ENCODE measurements around the gene RNF151. TPM values are rescaled to one million over a fixed set of nuclear protein-coding genes. Genes with fewer than 3 reads are reported as not detected.
A peak's percentile ranks its signal among the peaks of the same experiment; 100 is the strongest.

Gene RNF151
- total RNA-seq, 2 experiments from 2014 or later: not detected

GRCh38 chr16:1987198-1987597, 20.5 kb downstream of the RNF151 start:
- peaks cover 25% of the 10 kb centered on the region for H3K27me3 Mint-ChIP-seq
- H3K4me3 Mint-ChIP-seq: no peak overlapping the region
- peaks cover 13% of the 10 kb centered on the region for H3K36me3 Mint-ChIP-seq (ENCODE audit: low read depth)
- H3K27ac Mint-ChIP-seq: no peak overlapping the region
- H3K9me3 Mint-ChIP-seq: no peaks in the 10 kb centered on the region
- ChIA-PET POLR2A (interaction anchor here (1.9 to 12.7 kb wide), 3 partner anchors 15 to 23 kb away, joined by 5 to 149 read pairs (median 47); partner anchors contain the start of genes NDUFB10, RNF151, RPS2 and TBL3), CTCF (no interaction called here)
- peaks cover 44% of the 10 kb centered on the region for H3K4me1 Mint-ChIP-seq
- DNase-seq: no peak

GRCh38 chr16:1989209-1990100, 22.8 kb downstream of the RNF151 start, which contains the start of gene SYNGR3:
SYNGR3 (plus strand) TSS chr16:1989970; CDS start chr16:1990103, 133 bp downstream.
- no peaks in the 10 kb centered on the region for H3K9me3 Mint-ChIP-seq
- no peak for DNase-seq
- peaks cover 46% of the 10 kb centered on the region for H3K4me1 Mint-ChIP-seq
- H3K36me3 Mint-ChIP-seq (ENCODE audit: low read depth): peaks cover 13% of the 10 kb centered on the region
- H3K27ac Mint-ChIP-seq: no peak within 1 kb of the TSS
- H3K27me3 Mint-ChIP-seq: peaks cover 14% of the 10 kb centered on the region
- CTCF ChIA-PET: no interaction called here
- peak within 1 kb of the TSS; percentile 73 for H3K4me3 Mint-ChIP-seq
- POLR2A ChIA-PET: interaction anchor here (1.1 to 5.2 kb wide), 5 partner anchors 9 to 26 kb away, joined by 3 to 56 read pairs (median 15); partner anchors contain the start of genes RPS2, TBL3 and ZNF598

GRCh38 chr16:1990101-1990350, 23.4 kb downstream of the RNF151 start:
- H3K9me3 Mint-ChIP-seq: no peaks in the 10 kb centered on the region
- peaks cover 13% of the 10 kb centered on the region for H3K36me3 Mint-ChIP-seq (ENCODE audit: low read depth)
- H3K4me3 Mint-ChIP-seq: no peak overlapping the region
- POLR2A ChIA-PET: interaction anchor here (1.0 to 5.6 kb wide), 7 partner anchors 10 to 165 kb away, joined by 3 to 56 read pairs (median 16); partner anchors contain the start of genes RPS2, TBL3, TRAF7 and ZNF598
- DNase-seq: no peak
- peaks cover 41% of the 10 kb centered on the region for H3K4me1 Mint-ChIP-seq
- H3K27me3 Mint-ChIP-seq: peaks cover 14% of the 10 kb centered on the region
- CTCF ChIA-PET: interaction anchor here (0.6 kb wide), 1 partner anchor 25 kb away, joined by 4 read pairs; no protein-coding TSS in a partner anchor
- H3K27ac Mint-ChIP-seq: no peak overlapping the region

- POLR2A ChIA-PET: interaction anchor here (1.0 to 5.6 kb wide), 8 partner anchors 9 to 224 kb away, joined by 3 to 56 read pairs (median 16); partner anchors contain the start of genes PGP, RPS2, TBL3 and TRAF7
- CTCF ChIA-PET: interaction anchor here (0.6 to 3.8 kb wide), 2 partner anchors 14 to 24 kb away, joined by 4 to 36 read pairs; no protein-coding TSS in a partner anchor
- peaks cover 37% of the 10 kb centered on the region for H3K4me1 Mint-ChIP-seq
- H3K27ac Mint-ChIP-seq: peak overlapping the region; percentile 71
- H3K36me3 Mint-ChIP-seq (ENCODE audit: low read depth): peaks cover 16% of the 10 kb centered on the region
- peak; percentile 61 for DNase-seq
- H3K9me3 Mint-ChIP-seq: no peaks in the 10 kb centered on the region
- H3K4me3 Mint-ChIP-seq: peak overlapping the region; percentile 73
- H3K27me3 Mint-ChIP-seq: peaks cover 14% of the 10 kb centered on the region
Observed at GRCh38 chr16:1990351-1991134, 23.9 kb downstream of the RNF151 start.

- H3K36me3 Mint-ChIP-seq (ENCODE audit: low read depth): peaks cover 18% of the 10 kb centered on the region
- peaks cover 14% of the 10 kb centered on the region for H3K27me3 Mint-ChIP-seq
- ChIA-PET POLR2A (interaction anchor here (1.0 to 5.6 kb wide), 8 partner anchors 9 to 223 kb away, joined by 3 to 56 read pairs (median 16); partner anchors contain the start of genes PGP, RPS2, TBL3 and TRAF7), CTCF (interaction anchor here (1.5 to 3.8 kb wide), 2 partner anchors 13 to 164 kb away, joined by 3 to 36 read pairs; partner anchors contain the start of gene TRAF7)
- H3K9me3 Mint-ChIP-seq: no peaks in the 10 kb centered on the region
- H3K4me1 Mint-ChIP-seq: peaks cover 37% of the 10 kb centered on the region
- H3K4me3 Mint-ChIP-seq: peak overlapping the region; percentile 73
- DNase-seq: peak; percentile 67
- H3K27ac Mint-ChIP-seq: peak overlapping the region; percentile 71
Observed at GRCh38 chr16:1991135-1991551, 24.5 kb downstream of the RNF151 start.

- Mint-ChIP-seq H3K27me3 (peaks cover 14% of the 10 kb centered on the region), H3K4me1 (peaks cover 37% of the 10 kb centered on the region), H3K4me3 (peak overlapping the region; percentile 73), H3K36me3 (ENCODE audit: low read depth) (peaks cover 14% of the 10 kb centered on the region), H3K27ac (peak overlapping the region; percentile 71), H3K9me3 (no peaks in the 10 kb centered on the region)
- POLR2A ChIA-PET: interaction anchor here (1.0 to 5.6 kb wide), 9 partner anchors 8 to 223 kb away, joined by 3 to 56 read pairs (median 15); partner anchors contain the start of genes GFER, NOXO1, PGP and RPS2
- CTCF ChIA-PET: interaction anchor here (1.5 to 3.8 kb wide), 2 partner anchors 13 to 164 kb away, joined by 3 to 36 read pairs; partner anchors contain the start of gene TRAF7
- no peak for DNase-seq
Observed at GRCh38 chr16:1991588-1991947, 24.9 kb downstream of the RNF151 start.

- Mint-ChIP-seq H3K4me1 (peaks cover 37% of the 10 kb centered on the region), H3K27ac (peak overlapping the region; percentile 35), H3K9me3 (no peaks in the 10 kb centered on the region), H3K36me3 (ENCODE audit: low read depth) (peaks cover 12% of the 10 kb centered on the region), H3K4me3 (peak overlapping the region; percentile 73), H3K27me3 (peaks cover 14% of the 10 kb centered on the region)
- DNase-seq: peak; percentile 98
- POLR2A ChIA-PET: interaction anchor here (1.0 to 5.6 kb wide), 9 partner anchors 8 to 222 kb away, joined by 3 to 56 read pairs (median 15); partner anchors contain the start of genes GFER, NOXO1, PGP and RPS2
- CTCF ChIA-PET: interaction anchor here (1.5 to 3.8 kb wide), 2 partner anchors 12 to 163 kb away, joined by 3 to 36 read pairs; partner anchors contain the start of gene TRAF7
Observed at GRCh38 chr16:1991948-1992703, 25.5 kb downstream of the RNF151 start.

- CTCF ChIA-PET: interaction anchor here (1.5 to 3.8 kb wide), 2 partner anchors 12 to 163 kb away, joined by 3 to 36 read pairs; partner anchors contain the start of gene TRAF7
- Mint-ChIP-seq H3K27ac (no peak overlapping the region), H3K9me3 (no peaks in the 10 kb centered on the region), H3K4me1 (peaks cover 37% of the 10 kb centered on the region), H3K27me3 (peaks cover 14% of the 10 kb centered on the region), H3K36me3 (ENCODE audit: low read depth) (peaks cover 16% of the 10 kb centered on the region), H3K4me3 (no peak overlapping the region)
- POLR2A ChIA-PET: interaction anchor here (1.0 to 5.6 kb wide), 8 partner anchors 9 to 162 kb away, joined by 3 to 56 read pairs (median 16); partner anchors contain the start of genes GFER, NOXO1, RPS2 and TBL3
- no peak for DNase-seq
Observed at GRCh38 chr16:1992704-1993317, 26.2 kb downstream of the RNF151 start.

GRCh38 chr16:1993731-1994131, 27.1 kb downstream of the RNF151 start:
- Mint-ChIP-seq H3K9me3 (no peaks in the 10 kb centered on the region), H3K27ac (no peak overlapping the region), H3K27me3 (peaks cover 8% of the 10 kb centered on the region), H3K36me3 (ENCODE audit: low read depth) (peaks cover 19% of the 10 kb centered on the region), H3K4me3 (no peak overlapping the region), H3K4me1 (peaks cover 34% of the 10 kb centered on the region)
- no peak for DNase-seq
- ChIA-PET CTCF (interaction anchor here (3.8 kb wide), 1 partner anchor 11 kb away, joined by 36 read pairs; no protein-coding TSS in a partner anchor), POLR2A (interaction anchor here (4.6 to 5.6 kb wide), 4 partner anchors 11 to 161 kb away, joined by 16 to 56 read pairs (median 24); partner anchors contain the start of genes RPS2, TBL3 and TRAF7)

- H3K9me3 Mint-ChIP-seq: no peaks in the 10 kb centered on the region
- DNase-seq: no peak
- peaks cover 11% of the 10 kb centered on the region for H3K4me1 Mint-ChIP-seq
- CTCF ChIA-PET: interaction anchor here (1.1 kb wide), 1 partner anchor 25 kb away, joined by 4 read pairs; no protein-coding TSS in a partner anchor
- POLR2A ChIA-PET: interaction anchor here (1.0 to 1.1 kb wide), 2 partner anchors 10 to 157 kb away, joined by 3 read pairs; no protein-coding TSS in a partner anchor
- H3K4me3 Mint-ChIP-seq: no peak overlapping the region
- no peaks in the 10 kb centered on the region for H3K27me3 Mint-ChIP-seq
- H3K36me3 Mint-ChIP-seq (ENCODE audit: low read depth): peaks cover 34% of the 10 kb centered on the region
- no peak overlapping the region for H3K27ac Mint-ChIP-seq
Observed at GRCh38 chr16:1997494-1998359, 31.1 kb downstream of the RNF151 start.

Measured in activated CD4-positive, alpha-beta memory T cell treated with anti-CD3 and anti-CD28 coated beads, Interleukin-2, amount 10 ng/mL, durations not matched to agents 7 days and 5 days (primary cell).